Bronchial epithelial cell (primary cell): Measurements from ENCODE around the gene GLI3. TPM values are rescaled to one million over a fixed set of nuclear protein-coding genes. Genes with fewer than 3 reads are reported as not detected.

Source experiments
- DNase-seq: peaks from one replicate; pipeline ENCODE4 v3.0.0-alpha.2; 2010; ENCODE audit warnings: low read depth
- FAIRE-seq: peaks from 2 replicates; lab custom pipeline; 2011; peaks lifted over from hg19 to GRCh38; lab: Jason Lieb, UNC
- H3K27me3 ChIP-seq: 2 replicates; pipeline ENCODE4 v1.5.1; 2011; ENCODE audit warnings: low read length; ENCODE audit not compliant: control insufficient read depth, insufficient read depth
- H3K36me3 ChIP-seq: 2 replicates; pipeline ENCODE4 v1.5.1; 2011; ENCODE audit warnings: low read length; ENCODE audit not compliant: control insufficient read depth, insufficient read depth
- H3K4me3 ChIP-seq: 2 replicates; pipeline ENCODE4 v1.5.1; 2011; ENCODE audit warnings: mild to moderate bottlenecking, low read depth, low read length, control low read depth
- CTCF ChIP-seq: IDR thresholded peaks from 2 replicates; pipeline ENCODE4 v1.5.1; 2011; ENCODE audit warnings: mild to moderate bottlenecking, moderate library complexity, low read length, control low read depth, inconsistent platforms; ENCODE audit not compliant: insufficient read depth, severe bottlenecking
- total RNA-seq: library from RNA; depleted of rRNA; stranded (reverse); fragments of >200 nt; gene quantifications from 2 replicates; pipeline ENCODE4 v1.2.1, GENCODE V29; 2014

Gene GLI3
- total RNA-seq, 1 donor from 2014 or later: 1.3 TPM

GRCh38 chr7:42026622-42027197 is 210.3 kb downstream of the GLI3 start:
- no peaks in the 10 kb centered on the region for H3K27me3 ChIP-seq
- no peak for FAIRE-seq
- DNase-seq: no peak
- H3K4me3 ChIP-seq: no peak overlapping the region
- H3K36me3 ChIP-seq: peaks cover 10% of the 10 kb centered on the region
- TF ChIP-seq CTCF: no peak

GRCh38 chr7:42025635-42026375 is 211.2 kb downstream of the GLI3 start:
- TF ChIP-seq CTCF: no peak
- DNase-seq (no peak), FAIRE-seq (peak; percentile 7)
- Histone ChIP-seq H3K4me3 (no peak overlapping the region), H3K27me3 (no peaks in the 10 kb centered on the region), H3K36me3 (peaks cover 8% of the 10 kb centered on the region)

GRCh38 chr7:42024537-42024936 is 212.5 kb downstream of the GLI3 start:
- TF ChIP-seq CTCF: no peak
- no peak for DNase-seq
- Histone ChIP-seq H3K36me3 (peaks cover 8% of the 10 kb centered on the region), H3K27me3 (no peaks in the 10 kb centered on the region), H3K4me3 (no peak overlapping the region)
- FAIRE-seq: no peak

- no peak for DNase-seq
- FAIRE-seq: no peak
- TF ChIP-seq CTCF: no peak
- Histone ChIP-seq H3K27me3 (no peaks in the 10 kb centered on the region), H3K36me3 (peaks cover 8% of the 10 kb centered on the region), H3K4me3 (no peak overlapping the region)
Observed at GRCh38 chr7:42023262-42023661, 213.7 kb downstream of the GLI3 start.

- no peak for TF ChIP-seq CTCF
- no peaks in the 10 kb centered on the region for H3K27me3 ChIP-seq
- FAIRE-seq: no peak
- peaks cover 10% of the 10 kb centered on the region for H3K36me3 ChIP-seq
- DNase-seq: no peak
- no peak overlapping the region for H3K4me3 ChIP-seq
Observed at GRCh38 chr7:42022791-42023190, 214.2 kb downstream of the GLI3 start.
